ENCODE results near the gene PYGM. TPM values are rescaled to one million over a fixed set of nuclear protein-coding genes. Genes with fewer than 3 reads are reported as not detected.

Gene PYGM
- total RNA-seq, 4 donors from 2014 or later = 0.11 to 2.0 (median 0.44) TPM

DNA sequence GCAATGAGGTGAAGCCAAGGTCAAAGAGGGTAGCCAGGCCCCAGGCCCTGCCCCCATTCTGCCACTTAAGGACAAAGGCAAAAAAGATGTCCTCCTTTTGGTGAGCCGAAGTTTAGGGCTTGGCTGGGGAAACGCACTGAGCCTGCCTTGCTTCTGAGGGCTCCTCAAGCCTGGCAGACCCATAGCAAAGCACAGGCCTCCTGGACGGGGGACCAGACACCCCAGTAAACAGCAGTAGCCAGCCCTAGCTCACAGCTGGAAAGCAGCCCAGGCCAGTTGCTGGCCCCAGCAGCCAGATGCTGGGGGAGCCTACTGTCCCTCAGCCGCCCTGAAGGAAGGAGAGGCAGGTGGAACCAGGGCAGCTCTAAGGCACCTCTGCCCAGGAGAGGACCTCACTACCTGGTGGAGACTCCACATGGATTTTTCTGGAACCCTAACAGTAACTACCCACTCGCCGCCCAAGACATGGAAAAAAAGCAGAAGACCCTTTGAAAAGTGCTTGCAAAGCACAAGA, 3.8 kb upstream of the PYGM start:
- DNase-seq (ENCODE audit: low spot score in 2 of 2) = no peak
- no peak for TF ChIP-seq POLR2A (IDR thresholded peaks at IDR 0.05)
- TF ChIP-seq, protein P1, sequence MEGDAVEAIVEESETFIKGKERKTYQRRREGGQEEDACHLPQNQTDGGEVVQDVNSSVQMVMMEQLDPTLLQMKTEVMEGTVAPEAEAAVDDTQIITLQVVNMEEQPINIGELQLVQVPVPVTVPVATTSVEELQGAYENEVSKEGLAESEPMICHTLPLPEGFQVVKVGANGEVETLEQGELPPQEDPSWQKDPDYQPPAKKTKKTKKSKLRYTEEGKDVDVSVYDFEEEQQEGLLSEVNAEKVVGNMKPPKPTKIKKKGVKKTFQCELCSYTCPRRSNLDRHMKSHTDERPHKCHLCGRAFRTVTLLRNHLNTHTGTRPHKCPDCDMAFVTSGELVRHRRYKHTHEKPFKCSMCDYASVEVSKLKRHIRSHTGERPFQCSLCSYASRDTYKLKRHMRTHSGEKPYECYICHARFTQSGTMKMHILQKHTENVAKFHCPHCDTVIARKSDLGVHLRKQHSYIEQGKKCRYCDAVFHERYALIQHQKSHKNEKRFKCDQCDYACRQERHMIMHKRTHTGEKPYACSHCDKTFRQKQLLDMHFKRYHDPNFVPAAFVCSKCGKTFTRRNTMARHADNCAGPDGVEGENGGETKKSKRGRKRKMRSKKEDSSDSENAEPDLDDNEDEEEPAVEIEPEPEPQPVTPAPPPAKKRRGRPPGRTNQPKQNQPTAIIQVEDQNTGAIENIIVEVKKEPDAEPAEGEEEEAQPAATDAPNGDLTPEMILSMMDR (IDR thresholded peaks at IDR 0.05) = no peak
- WGBS, 2 donors = 74 to 75% methylated on average over 6 of the region's 6 CpGs
- no peak overlapping the region for H3K4me3 ChIP-seq (ENCODE audit: low read depth, poor library complexity, severe bottlenecking)
- intact Hi-C loops (cut with DNase I; ENCODE audit: low total_unique reads) = no loop called here

DNA sequence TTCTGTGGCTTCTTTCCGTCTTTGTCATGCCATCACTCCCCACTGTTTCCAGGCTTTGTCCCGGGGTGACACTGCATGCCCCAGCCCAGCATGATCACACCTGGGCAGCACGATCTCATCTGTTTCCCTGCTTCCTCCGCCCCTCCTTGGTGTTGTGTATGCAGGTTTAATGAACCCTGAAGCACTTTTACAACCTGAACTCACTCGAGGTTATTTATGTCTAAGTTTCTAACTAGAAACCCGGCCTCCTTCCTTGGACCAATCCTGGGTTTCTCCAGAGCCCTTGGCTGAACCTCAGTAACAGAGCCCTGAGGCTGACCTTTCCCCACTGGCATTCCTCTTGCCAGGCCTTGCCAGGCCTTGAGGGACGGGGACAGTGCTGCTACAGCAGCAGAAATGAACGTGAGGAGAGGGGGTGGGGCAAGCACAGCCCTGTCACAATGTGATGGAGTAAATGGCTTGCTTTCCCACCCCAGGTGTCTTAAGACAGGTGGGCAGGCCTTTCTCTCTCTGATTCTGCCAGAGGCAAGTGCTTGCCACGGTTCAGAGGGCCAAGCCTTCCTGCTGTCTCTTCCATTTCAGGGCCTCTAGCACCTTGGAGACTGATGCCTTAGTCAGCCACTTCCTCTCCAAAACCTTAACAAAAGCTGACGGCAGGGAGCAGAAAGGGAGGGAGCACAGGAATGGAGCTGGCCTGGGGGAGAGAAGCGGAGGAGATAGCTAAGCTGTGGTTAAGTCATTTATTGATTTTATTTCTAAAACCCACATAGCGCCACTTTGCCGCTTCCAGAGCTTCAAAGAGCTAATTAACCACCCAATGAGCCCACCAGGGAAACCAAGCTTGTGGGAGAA, 3.1 kb upstream of the PYGM start:
- no peak for DNase-seq (ENCODE audit: low spot score in 2 of 2)
- WGBS, 2 donors = 33 to 42% methylated on average over 13 of the region's 13 CpGs
- H3K4me3 ChIP-seq (ENCODE audit: low read depth, poor library complexity, severe bottlenecking) = no peak overlapping the region
- intact Hi-C loops (cut with DNase I; ENCODE audit: low total_unique reads) = no loop called here
- no peak for TF ChIP-seq POLR2A (IDR thresholded peaks at IDR 0.05)
- TF ChIP-seq, protein P1 (IDR thresholded peaks at IDR 0.05) = no peak

DNA sequence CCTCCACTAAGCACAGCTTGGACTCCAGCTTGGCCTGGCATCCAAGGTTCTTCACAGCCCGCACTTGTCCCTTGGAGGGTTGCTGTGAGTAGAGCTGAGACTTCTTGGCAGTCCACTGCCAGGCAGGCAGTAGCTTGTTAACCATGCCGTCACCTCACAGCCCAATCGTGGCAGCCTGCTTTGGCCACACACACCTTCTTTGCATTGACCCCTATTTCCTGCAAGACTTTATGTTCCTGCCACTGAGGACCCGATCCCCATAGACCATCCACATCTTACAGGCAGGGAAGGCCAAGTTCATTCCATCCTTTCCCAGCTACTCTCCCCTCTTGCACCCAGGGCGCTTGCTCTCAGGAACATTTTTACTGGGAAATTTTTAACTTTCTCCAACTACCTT, 2.5 kb upstream of the PYGM start:
- intact Hi-C loops (cut with DNase I; ENCODE audit: low total_unique reads) = no loop called here
- TF ChIP-seq, protein P1 (IDR thresholded peaks at IDR 0.05) = no peak
- TF ChIP-seq POLR2A (IDR thresholded peaks at IDR 0.05) = no peak
- WGBS, 2 donors = 37 to 43% methylated on average over 5 of the region's 5 CpGs
- peak in 1 of 2 donors; percentile 84 for DNase-seq (ENCODE audit: low spot score in 2 of 2)
- no peak overlapping the region for H3K4me3 ChIP-seq (ENCODE audit: low read depth, poor library complexity, severe bottlenecking)

DNA sequence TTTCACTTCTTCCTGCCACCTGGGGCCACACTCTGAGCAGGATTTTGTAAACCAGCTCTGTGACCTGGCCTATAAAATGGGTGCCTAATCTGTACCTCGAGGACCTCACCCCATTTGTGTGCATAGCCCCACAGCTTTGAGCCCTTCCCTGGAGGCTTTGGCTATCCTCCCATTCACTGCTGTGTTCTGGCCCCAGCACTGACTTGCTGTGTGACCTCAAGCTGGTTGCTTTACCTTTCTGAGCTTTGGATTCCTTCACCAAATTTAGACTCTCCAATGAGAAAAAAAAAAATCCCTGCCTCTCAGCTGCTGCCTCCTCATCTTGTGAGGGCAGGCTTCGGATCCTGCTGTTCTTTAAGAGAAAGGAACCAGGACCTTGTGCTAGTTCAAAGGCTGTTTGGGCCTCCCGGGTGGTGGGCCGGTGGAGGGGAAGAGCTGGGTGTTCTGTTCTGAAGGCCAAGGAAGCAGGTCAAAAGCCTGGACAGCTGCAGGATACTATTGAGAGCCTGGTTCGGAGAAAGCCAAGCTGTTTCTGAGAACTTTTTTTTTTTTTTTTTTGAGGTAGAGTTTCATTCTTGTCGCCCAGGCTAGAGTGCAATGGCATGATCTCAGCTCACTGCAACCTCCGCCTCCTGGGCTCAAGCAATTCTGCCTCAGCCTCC, 1.1 kb upstream of the PYGM start:
- TF ChIP-seq, protein P1 (IDR thresholded peaks at IDR 0.05) = no peak
- no peak for TF ChIP-seq POLR2A (IDR thresholded peaks at IDR 0.05)
- 70 to 71% methylated on average over 7 of the region's 7 CpGs for WGBS, 2 donors
- intact Hi-C loops (cut with DNase I; ENCODE audit: low total_unique reads) = no loop called here
- DNase-seq (ENCODE audit: low spot score in 2 of 2) = no peak
- no peak overlapping the region for H3K4me3 ChIP-seq (ENCODE audit: low read depth, poor library complexity, severe bottlenecking)

DNA sequence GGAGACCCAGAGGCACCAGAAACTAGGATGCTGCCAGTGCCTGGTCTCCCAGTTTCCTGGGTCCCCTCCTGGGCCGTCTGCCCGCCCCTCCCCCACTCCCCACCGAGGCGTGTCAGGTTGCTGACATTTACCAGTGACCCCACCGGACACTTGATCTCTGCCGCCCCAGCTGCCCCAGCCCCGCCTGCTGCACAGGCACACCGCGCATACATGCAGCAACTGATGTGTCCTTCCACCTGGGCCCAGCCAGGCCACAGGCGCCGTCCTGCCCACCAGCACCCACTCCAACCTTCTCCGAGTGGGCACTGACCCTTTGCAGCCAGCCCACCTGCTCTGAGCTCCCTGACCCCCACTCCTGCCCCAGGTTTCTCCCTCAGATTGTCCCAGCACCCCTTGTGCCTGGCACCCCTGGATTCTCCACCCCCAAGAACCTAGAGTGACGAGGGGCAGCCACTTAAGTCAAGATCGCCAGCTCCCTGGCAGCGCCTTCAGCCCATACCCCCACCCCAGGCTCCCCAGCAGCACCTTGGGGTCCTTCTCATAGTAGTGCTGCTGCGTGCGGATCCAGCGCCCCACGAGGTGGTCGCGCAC, 548 bp downstream of the PYGM start:
- intact Hi-C loops (cut with DNase I; ENCODE audit: low total_unique reads) = no loop called here
- no peak for DNase-seq (ENCODE audit: low spot score in 2 of 2)
- 68 to 76% methylated on average over 20 to 21 of the region's 21 CpGs for WGBS, 2 donors
- no peak overlapping the region for H3K4me3 ChIP-seq (ENCODE audit: low read depth, poor library complexity, severe bottlenecking)
- TF ChIP-seq, protein P1 (IDR thresholded peaks at IDR 0.05) = no peak
- no peak for TF ChIP-seq POLR2A (IDR thresholded peaks at IDR 0.05)

All from lower leg skin (tissue), 4 donors.